Mononuclear cell (primary cell): ENCODE measurements around the gene SLC4A1AP. TPM values are rescaled to one million over a fixed set of nuclear protein-coding genes. Genes with fewer than 3 reads are reported as not detected.
"Not testable (repeated sequence)": the region's sequence is repeated elsewhere in the genome, so short reads cannot be mapped to it uniquely, and the experiment has no call there.

ENCODE experiments used
- H3K27me3 ChIP-seq: 2 replicates; pipeline ENCODE4 v1.6.0; 2011; ENCODE audit warnings: low read length, control low read depth; ENCODE audit not compliant: insufficient read depth
- H3K4me1 ChIP-seq: 2 replicates; pipeline ENCODE4 v1.5.1; 2011; ENCODE audit warnings: mild to moderate bottlenecking, low read length, control low read depth; ENCODE audit not compliant: insufficient read depth
- H3K4me3 ChIP-seq: 2 replicates; pipeline ENCODE4 v1.5.1; 2011; ENCODE audit warnings: mild to moderate bottlenecking, low read length, moderate library complexity
- H3K9me3 ChIP-seq: 2 replicates; pipeline ENCODE4 v1.5.1; 2011; ENCODE audit warnings: low read depth, mild to moderate bottlenecking, control low read depth, low read length
- total RNA-seq: library from RNA; depleted of rRNA; stranded (reverse); fragments of >200 nt; gene quantifications from one replicate; pipeline ENCODE4 v1.2.3, GENCODE V29; 2012

SLC4A1AP gene
- 23.3 TPM for total RNA-seq

GRCh38 chr2:27663285-27664153 is at the start of gene SLC4A1AP, which contains the start of gene SUPT7L:
Gene SLC4A1AP, plus strand, starts transcription at chr2:27663889. Its CDS starts 26 bp downstream, at chr2:27663915.
Gene SUPT7L, minus strand, starts transcription at chr2:27663614. Its CDS starts 1,422 bp downstream, at chr2:27662192.
- H3K4me3 ChIP-seq, result peak within 1 kb of the TSS; percentile 86
- H3K4me1 ChIP-seq, result peaks cover 34% of the 10 kb centered on the region
- no peaks in the 10 kb centered on the region for H3K27me3 ChIP-seq

GRCh38 chr2:27613985-27614384 is 49.7 kb upstream of the SLC4A1AP start:
- Histone ChIP-seq H3K4me3 (no peak overlapping the region), H3K27me3 (no peaks in the 10 kb centered on the region), H3K9me3 (no peaks in the 10 kb centered on the region), H3K4me1 (no peaks in the 10 kb centered on the region)

More at GRCh38 chr2:27663285-27664153, at the start of gene SLC4A1AP, which contains the start of gene SUPT7L:
- H3K9me3 ChIP-seq, result no peaks in the 10 kb centered on the region

GRCh38 chr2:27615316-27615715 is 48.4 kb upstream of the SLC4A1AP start:
- H3K27me3 ChIP-seq, result no peaks in the 10 kb centered on the region
- no peaks in the 10 kb centered on the region for H3K9me3 ChIP-seq
- no peak overlapping the region for H3K4me3 ChIP-seq
- H3K4me1 ChIP-seq, result no peaks in the 10 kb centered on the region

DNA sequence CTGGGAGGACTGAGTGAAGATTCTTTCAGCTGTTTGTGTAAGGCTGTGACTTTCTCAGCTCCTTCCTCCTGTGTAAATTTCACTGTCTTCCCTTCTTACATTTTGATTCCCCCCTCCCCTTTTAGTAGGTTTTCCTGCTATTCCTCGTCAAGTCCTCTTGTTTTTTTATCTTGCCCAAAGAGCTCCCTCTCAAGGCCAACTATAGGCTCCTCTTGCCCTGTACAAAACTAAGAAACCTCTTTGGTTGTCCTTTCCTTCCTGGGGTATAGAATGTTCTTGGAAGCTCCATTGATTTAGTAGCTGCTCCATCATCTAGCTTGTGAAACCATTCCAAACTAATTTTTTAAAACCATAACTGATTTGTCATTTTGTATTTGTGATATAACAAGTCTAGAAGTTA is 42.2 kb upstream of the SLC4A1AP start:
- H3K4me1 ChIP-seq, result no peaks in the 10 kb centered on the region
- H3K27me3 ChIP-seq, result no peaks in the 10 kb centered on the region
- no peak overlapping the region for H3K4me3 ChIP-seq
- no peaks in the 10 kb centered on the region for H3K9me3 ChIP-seq

DNA sequence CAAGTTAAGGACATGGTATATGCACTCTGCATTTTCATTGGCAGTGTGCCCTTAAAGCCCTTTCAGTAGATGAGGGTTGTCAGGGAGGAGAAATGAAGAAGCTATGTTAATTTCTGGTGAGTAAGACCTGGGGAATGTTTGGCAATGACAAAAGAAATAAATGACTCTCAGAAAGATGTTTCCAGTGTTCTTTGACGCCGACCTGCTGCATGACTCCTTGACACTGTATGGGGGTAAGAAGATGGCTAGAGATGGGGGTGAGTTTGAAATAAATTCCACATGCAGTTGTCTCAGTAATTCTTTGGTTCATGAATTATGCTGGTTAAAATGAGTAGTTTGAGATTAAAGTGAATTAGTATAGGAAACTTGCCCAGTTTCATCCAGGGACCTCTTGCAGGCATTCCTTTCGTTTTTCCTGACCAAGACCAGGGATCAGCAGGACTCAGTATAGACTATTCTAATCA is 40.7 kb upstream of the SLC4A1AP start:
- Histone ChIP-seq H3K9me3 (no peaks in the 10 kb centered on the region), H3K4me3 (no peak overlapping the region), H3K4me1 (peaks cover 13% of the 10 kb centered on the region), H3K27me3 (no peaks in the 10 kb centered on the region)

- Histone ChIP-seq H3K9me3 (no peaks in the 10 kb centered on the region), H3K4me3 (no peak overlapping the region), H3K4me1 (peaks cover 26% of the 10 kb centered on the region), H3K27me3 (no peaks in the 10 kb centered on the region)
Measured at GRCh38 chr2:27624943-27625342, 38.7 kb upstream of the SLC4A1AP start.

DNA sequence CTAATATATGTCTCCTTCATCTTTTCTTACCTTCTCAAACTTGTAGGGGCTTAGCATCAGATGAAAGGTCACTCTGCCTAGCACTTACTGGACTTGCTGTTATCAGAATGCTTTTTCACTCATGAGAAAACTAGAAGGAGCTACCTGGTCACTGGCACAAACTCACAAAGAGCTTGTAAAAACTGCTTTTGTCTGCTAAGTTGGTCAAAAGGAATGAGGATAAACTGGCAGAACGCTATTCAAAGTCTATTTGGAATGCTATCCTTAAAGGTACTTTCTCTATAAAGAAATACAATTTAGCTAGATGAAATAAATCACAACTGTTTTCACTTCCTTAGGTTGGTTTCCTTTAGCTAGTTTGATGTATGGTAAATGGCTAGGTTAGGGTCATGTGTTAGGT is 37.4 kb upstream of the SLC4A1AP start:
- H3K4me3 ChIP-seq, H3K9me3 ChIP-seq, H3K27me3 ChIP-seq: not testable (repeated sequence)
- peaks cover 30% of the 10 kb centered on the region for H3K4me1 ChIP-seq

DNA sequence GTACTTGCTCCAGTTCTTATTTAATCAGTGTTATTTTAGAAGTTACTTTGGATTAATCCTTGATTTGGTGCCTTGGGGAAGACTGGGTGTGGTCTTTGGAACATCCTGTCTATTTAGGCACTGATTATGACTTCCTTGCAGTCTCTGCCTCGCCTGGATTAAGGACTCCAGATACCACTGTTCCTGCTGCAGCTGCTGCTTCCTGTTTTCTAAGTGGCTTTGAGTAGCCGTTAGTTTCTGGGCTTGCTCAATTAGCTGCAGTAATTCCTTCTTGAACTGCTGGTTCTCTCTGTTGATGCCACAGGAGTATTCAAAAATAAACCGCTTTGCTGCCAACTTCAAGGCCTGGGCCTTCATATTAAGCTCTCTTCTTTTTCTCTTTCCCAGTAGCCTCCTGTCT is 36.8 kb upstream of the SLC4A1AP start:
- H3K27me3 ChIP-seq, H3K9me3 ChIP-seq, H3K4me3 ChIP-seq: not testable (repeated sequence)
- peaks cover 30% of the 10 kb centered on the region for H3K4me1 ChIP-seq

DNA sequence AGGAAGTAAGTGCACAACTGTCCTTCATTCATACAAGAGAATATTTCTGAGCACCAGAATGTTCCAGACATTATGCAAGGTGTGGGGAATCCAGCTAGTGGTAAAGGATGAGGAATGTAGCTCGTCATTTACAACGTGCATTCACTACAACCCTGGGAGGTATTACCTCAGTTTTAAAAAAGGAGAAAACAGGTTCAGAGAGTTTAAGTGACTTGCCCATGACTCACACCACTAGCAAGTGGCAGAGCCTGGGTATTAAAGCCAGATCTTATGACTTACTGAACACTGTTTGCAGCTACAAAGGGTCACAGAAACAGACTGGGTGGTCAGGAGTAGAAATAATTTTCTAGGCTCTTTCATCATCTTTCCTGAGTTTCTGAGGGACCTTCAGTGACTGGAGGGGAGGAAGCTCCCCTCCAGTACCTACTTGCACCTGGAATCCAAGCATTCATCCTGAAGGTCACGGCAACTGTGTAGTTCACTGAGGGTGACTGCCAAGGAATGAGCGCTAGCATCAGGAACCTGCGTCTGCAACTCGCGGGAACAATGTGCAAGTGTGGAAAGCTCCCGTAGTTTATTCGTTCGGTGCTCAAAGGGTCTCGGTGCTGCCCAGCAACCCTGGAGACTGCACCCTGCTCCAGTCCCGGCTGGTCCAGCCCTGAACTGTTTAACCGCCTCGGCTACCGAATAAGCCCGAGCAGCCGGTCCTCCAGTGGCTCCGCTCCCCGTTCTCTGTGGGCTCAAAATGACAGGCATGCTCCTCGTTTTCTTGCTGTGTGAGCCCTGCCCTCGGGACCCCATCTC is 35.5 kb upstream of the SLC4A1AP start:
- Histone ChIP-seq H3K9me3 (no peaks in the 10 kb centered on the region), H3K4me1 (peaks cover 30% of the 10 kb centered on the region), H3K27me3 (no peaks in the 10 kb centered on the region), H3K4me3 (peak overlapping the region; percentile 88)

DNA sequence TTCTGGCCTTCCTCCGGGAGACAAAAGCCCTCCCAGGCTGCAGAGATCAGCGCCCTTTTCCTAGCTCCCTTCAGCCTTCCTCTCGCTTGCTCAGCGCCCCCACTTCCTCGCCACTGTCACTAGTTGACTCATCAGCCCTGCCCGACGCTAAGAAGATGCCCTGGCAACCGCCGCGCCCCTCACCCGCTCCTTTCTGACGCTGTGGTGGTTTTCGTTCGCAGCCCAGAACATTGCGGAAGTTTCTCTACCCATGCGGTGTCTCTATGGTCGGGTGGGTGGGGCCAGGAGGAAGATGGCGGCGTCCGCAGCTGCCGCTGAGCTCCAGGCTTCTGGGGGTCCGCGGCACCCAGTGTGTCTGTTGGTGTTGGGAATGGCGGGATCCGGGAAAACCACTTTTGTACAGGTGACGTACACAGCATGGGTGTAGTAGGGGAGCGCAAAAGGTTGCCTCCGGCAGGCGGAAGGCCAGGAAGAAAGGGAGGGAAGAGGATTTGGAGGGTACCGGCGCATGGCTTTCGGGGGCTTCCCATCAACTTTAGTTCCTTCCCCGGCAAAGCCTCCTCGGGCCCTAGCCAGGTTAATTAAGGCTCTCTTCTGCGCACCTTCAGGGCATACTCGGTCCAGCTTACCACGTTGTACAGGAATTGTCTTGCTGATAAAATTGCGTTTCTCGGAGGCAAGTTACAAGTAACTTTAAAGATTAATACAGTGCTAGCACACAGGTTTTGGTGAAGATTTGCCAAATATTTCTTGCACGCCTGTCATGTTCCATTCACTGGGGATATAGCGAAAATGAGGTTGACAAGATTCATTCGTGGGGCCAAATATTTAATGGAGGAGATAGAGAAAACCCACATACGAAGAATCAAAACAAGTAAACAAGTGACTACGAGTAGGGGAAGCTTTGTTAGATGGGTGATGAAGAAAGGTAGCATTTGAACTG is 34.7 kb upstream of the SLC4A1AP start, which contains the start of the genes CCDC121 and GPN1:
CCDC121 (minus strand) TSS at position 246 of the 943 bp plus-strand sequence. CDS start 1,213 bp downstream, outside the sequence.
GPN1 (plus strand) TSS at position 284 of the 943 bp plus-strand sequence; CDS start at position 293, 9 bp downstream.
- Histone ChIP-seq H3K27me3 (no peaks in the 10 kb centered on the region), H3K4me3 (peak within 1 kb of the TSS; percentile 88), H3K9me3 (no peaks in the 10 kb centered on the region), H3K4me1 (peaks cover 30% of the 10 kb centered on the region)

- H3K27me3 ChIP-seq, H3K4me3 ChIP-seq, H3K9me3 ChIP-seq: not testable (repeated sequence)
- H3K4me1 ChIP-seq, result peaks cover 30% of the 10 kb centered on the region
Measured at GRCh38 chr2:27630257-27630656, 33.4 kb upstream of the SLC4A1AP start.

DNA sequence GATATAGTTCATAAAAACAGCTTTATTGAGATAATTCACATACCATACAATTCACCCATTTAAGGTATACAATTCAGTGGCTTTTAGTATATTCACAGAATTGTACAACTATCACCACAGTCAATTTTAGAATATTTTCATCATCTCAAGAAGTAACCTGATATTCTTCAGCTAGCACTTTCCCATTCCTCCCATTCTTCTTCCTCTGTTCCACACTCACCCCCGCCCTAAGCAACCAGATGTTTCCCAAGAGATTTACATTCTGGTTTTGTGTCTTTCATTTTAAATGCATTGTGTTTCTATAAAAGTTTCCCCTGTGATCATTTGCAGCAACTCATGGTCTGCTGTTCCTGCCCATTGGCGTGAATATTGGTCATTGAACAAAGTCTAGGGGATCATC is 29.4 kb upstream of the SLC4A1AP start:
- no peaks in the 10 kb centered on the region for H3K9me3 ChIP-seq
- H3K4me3 ChIP-seq, result no peak overlapping the region
- H3K27me3 ChIP-seq, result no peaks in the 10 kb centered on the region
- peaks cover 10% of the 10 kb centered on the region for H3K4me1 ChIP-seq

- no peaks in the 10 kb centered on the region for H3K9me3 ChIP-seq
- H3K4me3 ChIP-seq, result no peak overlapping the region
- H3K4me1 ChIP-seq, result no peaks in the 10 kb centered on the region
- H3K27me3 ChIP-seq, result no peaks in the 10 kb centered on the region
Measured at GRCh38 chr2:27636766-27637165, 26.9 kb upstream of the SLC4A1AP start.

- Histone ChIP-seq H3K4me1 (no peaks in the 10 kb centered on the region), H3K9me3 (no peaks in the 10 kb centered on the region), H3K4me3 (no peak overlapping the region), H3K27me3 (no peaks in the 10 kb centered on the region)
Measured at GRCh38 chr2:27638037-27638637, 25.6 kb upstream of the SLC4A1AP start.
